ENCODE data around the gene MEIOC.

- TF ChIP-seq CTCF (IDR thresholded peaks at IDR 0.05): no peak
- no peak for TF ChIP-seq POLR2A (IDR thresholded peaks at IDR 0.05)
These were observed 6.8 kb downstream of the MEIOC start for GRCh38 chr17:44663095-44663494.

All from uterus (tissue), 2 donors.